ENCODE data around the gene ELF1. TPM values are rescaled to one million over a fixed set of nuclear protein-coding genes. Genes with fewer than 3 reads are reported as not detected.

Gene ELF1
- total RNA-seq, 3 donors from 2014 or later (not counting 1 experiment from before 2014, with no cell fraction given): 174 to 216 (median 193) TPM

DNA sequence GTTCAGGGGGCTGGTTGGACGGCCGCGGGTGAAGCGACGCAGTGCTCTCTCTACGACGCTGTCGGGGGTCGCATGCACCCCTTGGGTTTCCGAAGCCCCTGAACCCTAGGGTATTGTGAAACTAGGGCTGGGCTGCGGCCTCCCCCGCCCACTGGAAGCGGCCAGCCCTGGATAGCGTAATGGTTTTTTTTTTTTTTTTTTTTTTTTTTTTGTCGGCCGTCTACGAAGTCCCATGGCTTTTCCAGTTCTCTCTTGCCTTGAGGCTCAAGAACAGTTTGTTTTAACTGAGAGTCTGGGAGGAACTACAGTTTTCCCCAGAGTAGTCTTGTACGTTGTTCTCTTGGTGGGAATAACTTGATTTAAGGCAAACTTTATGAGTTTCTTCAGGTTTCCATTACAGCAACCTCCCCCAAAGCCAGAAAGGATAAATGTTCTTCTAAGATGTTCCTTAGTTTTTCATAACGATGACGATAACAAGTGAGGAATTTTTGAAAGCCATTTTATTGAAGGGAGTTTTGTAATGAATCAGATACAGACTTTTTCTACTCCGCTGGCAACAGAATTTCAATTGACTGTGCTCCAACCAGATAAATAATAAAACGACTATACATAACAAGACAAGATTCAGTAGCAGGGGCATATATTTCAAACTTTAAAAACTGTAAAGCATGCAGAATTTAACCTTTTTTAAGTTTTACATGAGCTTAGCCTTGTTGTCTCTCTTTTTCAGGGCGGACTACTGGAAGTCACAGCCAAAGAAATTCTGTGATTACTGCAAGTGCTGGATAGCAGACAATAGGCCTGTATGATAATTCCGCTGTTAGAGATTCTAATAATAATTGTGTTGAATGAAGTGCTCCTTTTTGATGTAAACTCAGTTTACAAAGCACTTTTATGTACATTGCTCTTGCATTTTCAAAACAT is 43.1 kb upstream of the ELF1 start:
- H3K27me3 ChIP-seq (ENCODE audit: control insufficient read depth, insufficient read depth, low read length): no peaks in the 10 kb centered on the region
- Mint-ChIP-seq H3K36me3 (no peaks in the 10 kb centered on the region), H3K27me3 (ENCODE audit: low read depth in 2 of 2) (no peaks in the 10 kb centered on the region), H3K4me1 (peaks cover 19 to 48% of the 10 kb centered on the region in 2 donors), H3K27ac (peak overlapping the region; percentile 95 to 100), H3K9me3 (no peaks in the 10 kb centered on the region), H3K4me3 (peak overlapping the region; percentile 97)
- H3K36me3 ChIP-seq (ENCODE audit: control insufficient read depth, insufficient read depth, low read length): peaks cover 19% of the 10 kb centered on the region
- H3K27ac ChIP-seq (ENCODE audit: low read length): peak overlapping the region; percentile 86
- no peaks in the 10 kb centered on the region for H3K9me3 ChIP-seq (ENCODE audit: control insufficient read depth, insufficient read depth, low read length)
- intact Hi-C loops (cut with micrococcal nuclease): loop anchor here (1.0 to 10.0 kb wide), 6 partner anchors 70 to 287 kb away; partner anchors contain the start of genes KBTBD6, MRPS31, MTRF1 and NAA16
- DNase-seq: no peak
- WGBS (ENCODE audit: insufficient coverage): 14% methylated on average over 20 of the region's 24 CpGs
- TF ChIP-seq CTCF (IDR thresholded peaks at IDR 0.05): no peak
- H3K4me1 ChIP-seq (ENCODE audit: control insufficient read depth, insufficient read depth, low read length): peaks cover 3% of the 10 kb centered on the region
- ATAC-seq: peak; percentile 19 to 49 (median 27)
- H3K4me3 ChIP-seq (ENCODE audit: low read length): peak overlapping the region; percentile 96

DNA sequence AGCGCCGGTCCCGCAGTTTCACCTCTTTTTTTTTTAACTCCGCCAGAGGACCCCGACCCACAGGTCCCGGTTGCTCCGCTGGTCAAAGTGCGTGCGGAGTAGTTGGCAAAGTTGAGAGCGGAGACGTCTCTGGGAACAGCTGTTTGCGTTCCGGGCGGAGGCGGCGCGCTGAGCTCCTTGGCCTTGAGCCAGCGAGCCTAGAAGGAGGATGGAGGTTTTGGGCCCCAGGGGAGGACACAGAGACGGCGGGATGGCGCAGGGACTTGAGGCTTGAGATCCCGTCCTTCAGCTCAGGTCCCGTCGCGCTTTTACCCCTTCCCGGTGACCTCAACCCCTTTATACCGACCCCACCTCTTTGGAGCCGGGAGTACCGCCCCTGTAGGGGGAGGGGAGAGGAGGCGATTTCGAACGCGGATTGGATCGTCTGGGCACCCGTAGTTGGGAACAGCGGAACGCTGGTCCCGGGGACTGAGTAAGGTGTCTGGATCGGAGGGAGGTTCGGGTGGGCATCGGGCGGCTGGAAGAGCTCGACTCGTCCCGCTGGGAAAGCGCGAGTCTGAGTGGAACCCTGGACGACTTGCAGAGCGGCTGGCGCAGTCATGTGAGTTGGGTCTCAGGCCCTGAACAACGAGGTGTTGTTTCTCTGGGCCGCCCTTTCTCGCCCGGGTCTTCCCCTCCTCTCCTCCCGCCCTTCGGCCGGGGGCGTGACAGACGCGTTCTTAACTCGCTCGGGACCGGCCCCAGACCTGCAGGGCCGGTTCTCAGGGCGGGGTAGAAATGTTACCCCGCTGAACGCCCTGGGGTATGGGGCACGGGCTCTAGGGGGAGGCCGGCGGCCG is 42.2 kb upstream of the ELF1 start, which contains the start of gene WBP4:
Gene WBP4 (plus strand): TSS at position 435 of the 839 bp plus-strand sequence. CDS start 165 bp downstream, at position 600.
- Histone ChIP-seq H3K27me3 (ENCODE audit: control insufficient read depth, insufficient read depth, low read length) (no peaks in the 10 kb centered on the region), H3K4me1 (ENCODE audit: control insufficient read depth, insufficient read depth, low read length) (peaks cover 3% of the 10 kb centered on the region), H3K9me3 (ENCODE audit: control insufficient read depth, insufficient read depth, low read length) (no peaks in the 10 kb centered on the region), H3K27ac (ENCODE audit: low read length) (peak within 1 kb of the TSS; percentile 86), H3K36me3 (ENCODE audit: control insufficient read depth, insufficient read depth, low read length) (peaks cover 11% of the 10 kb centered on the region), H3K4me3 (ENCODE audit: low read length) (peak within 1 kb of the TSS; percentile 96)
- Mint-ChIP-seq H3K9me3 (no peaks in the 10 kb centered on the region), H3K36me3 (no peaks in the 10 kb centered on the region), H3K4me3 (peak within 1 kb of the TSS; percentile 97), H3K4me1 (peaks cover 24 to 53% of the 10 kb centered on the region in 2 donors), H3K27ac (peak within 1 kb of the TSS; percentile 95 to 100), H3K27me3 (ENCODE audit: low read depth in 2 of 2) (no peaks in the 10 kb centered on the region)
- ATAC-seq (peak; percentile 79 to 91 (median 80)), DNase-seq (peak; percentile 88 to 94)
- TF ChIP-seq CTCF (IDR thresholded peaks at IDR 0.05): peak; percentile 9
- intact Hi-C loops (cut with micrococcal nuclease): loop anchor here (1.0 to 10.0 kb wide), 6 partner anchors 71 to 286 kb away; partner anchors contain the start of genes KBTBD6, MRPS31, MTRF1 and NAA16
- WGBS (ENCODE audit: insufficient coverage): under 1% methylated on average over 66 of the region's 71 CpGs

GRCh38 chr13:41060724-41061074 is 41.6 kb upstream of the ELF1 start:
- no peaks in the 10 kb centered on the region for H3K27me3 Mint-ChIP-seq (ENCODE audit: low read depth in 2 of 2)

More at GRCh38 chr13:41060724-41061074, 41.6 kb upstream of the ELF1 start:
- ATAC-seq (peak; percentile 32 to 67 (median 56)), DNase-seq (peak; percentile 75 to 91)
- no peaks in the 10 kb centered on the region for H3K9me3 ChIP-seq (ENCODE audit: control insufficient read depth, insufficient read depth, low read length)
- intact Hi-C loops (cut with micrococcal nuclease): loop anchor here (1.0 to 10.0 kb wide), 7 partner anchors 43 to 286 kb away; partner anchors contain the start of genes KBTBD6, MRPS31, MTRF1 and NAA16
- H3K27me3 ChIP-seq (ENCODE audit: control insufficient read depth, insufficient read depth, low read length): no peaks in the 10 kb centered on the region
- H3K27ac ChIP-seq (ENCODE audit: low read length): peak overlapping the region; percentile 86
- H3K9me3 Mint-ChIP-seq: no peaks in the 10 kb centered on the region
- H3K27ac Mint-ChIP-seq: peak overlapping the region; percentile 95 to 100
- peaks cover 5% of the 10 kb centered on the region for H3K36me3 ChIP-seq (ENCODE audit: control insufficient read depth, insufficient read depth, low read length)
- peak overlapping the region; percentile 97 for H3K4me3 Mint-ChIP-seq
- H3K36me3 Mint-ChIP-seq: no peaks in the 10 kb centered on the region
- H3K4me1 Mint-ChIP-seq: peaks cover 25 to 56% of the 10 kb centered on the region in 2 donors
- H3K4me3 ChIP-seq (ENCODE audit: low read length): peak overlapping the region; percentile 96
- WGBS (ENCODE audit: insufficient coverage): 0% methylated on average over 35 of the region's 35 CpGs
- peaks cover 3% of the 10 kb centered on the region for H3K4me1 ChIP-seq (ENCODE audit: control insufficient read depth, insufficient read depth, low read length)
- no peak for TF ChIP-seq CTCF (IDR thresholded peaks at IDR 0.05)

Measured in natural killer cell (primary cell).